NCI-H1417 treated with DMSO at 0.1 percent for 48 hours (cell line): ENCODE measurements around the gene RBL2.

ENCODE experiments used
- DNase-seq: peaks from one replicate; lab custom pipeline; 2025; lab: John Stamatoyannopoulos, UW

The RBL2 gene

DNA sequence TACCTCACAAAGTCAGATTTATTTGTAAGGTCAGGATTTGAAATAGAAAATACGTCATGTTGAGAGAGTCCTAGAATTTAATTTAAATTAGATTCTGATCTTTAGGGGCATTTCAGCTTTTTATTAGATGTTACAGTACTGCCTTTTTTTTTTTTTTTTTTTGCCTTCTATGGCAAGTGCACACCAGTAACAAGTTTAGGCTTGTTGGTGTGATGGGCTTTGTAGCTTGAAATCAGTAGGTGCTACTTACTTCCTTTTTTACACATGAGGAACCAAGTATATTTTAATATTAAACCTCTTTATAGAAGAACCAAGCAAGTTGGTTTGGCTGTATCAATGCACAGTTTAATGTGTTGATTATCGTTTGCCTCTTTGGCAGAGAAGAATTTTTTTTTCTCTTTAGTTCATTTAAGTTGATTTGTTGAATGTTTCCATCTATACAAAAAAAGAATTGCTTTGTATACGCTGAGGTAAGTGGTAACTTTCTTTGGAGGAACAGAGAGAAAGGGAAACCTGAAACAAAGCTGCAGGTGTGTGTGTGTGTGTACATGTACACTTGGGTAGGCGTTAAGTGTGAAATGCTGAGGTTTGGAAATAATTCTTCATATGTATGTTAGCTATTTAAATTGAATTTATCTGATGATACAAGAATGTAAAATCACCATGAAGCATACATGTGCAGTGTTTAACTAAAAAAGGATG lies 15.7 kb downstream of the RBL2 start:
- DNase-seq, result no peak

- DNase-seq, result no peak
Observed at GRCh38 chr16:53453928-53454327, 19.7 kb downstream of the RBL2 start.

GRCh38 chr16:53456625-53457024 lies 22.4 kb downstream of the RBL2 start:
- no peak for DNase-seq

- no peak for DNase-seq
Observed at GRCh38 chr16:53457670-53458069, 23.4 kb downstream of the RBL2 start.

GRCh38 chr16:53458635-53459034 lies 24.4 kb downstream of the RBL2 start:
- no peak for DNase-seq

- DNase-seq, result no peak
Observed at GRCh38 chr16:53465606-53466280, 31.5 kb downstream of the RBL2 start.

DNA sequence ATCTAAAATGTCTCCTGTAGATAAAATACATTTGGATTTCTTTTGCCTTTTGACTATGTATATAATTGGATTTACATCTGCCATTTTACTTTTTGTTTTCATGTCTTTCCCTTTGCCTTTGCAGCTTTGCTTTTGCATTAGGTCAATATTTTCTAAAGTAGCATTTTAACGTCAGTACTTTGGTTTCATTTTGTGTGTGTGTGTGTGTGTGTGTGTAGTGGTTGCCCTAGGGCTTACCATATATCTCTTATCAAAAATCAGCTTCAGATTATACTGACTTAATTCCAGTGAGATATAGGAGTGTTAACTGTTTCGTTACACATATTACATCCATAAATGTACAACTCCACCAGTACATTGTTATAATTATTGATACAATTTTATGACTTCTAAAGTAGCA lies 42.6 kb downstream of the RBL2 start:
- no peak for DNase-seq

DNA sequence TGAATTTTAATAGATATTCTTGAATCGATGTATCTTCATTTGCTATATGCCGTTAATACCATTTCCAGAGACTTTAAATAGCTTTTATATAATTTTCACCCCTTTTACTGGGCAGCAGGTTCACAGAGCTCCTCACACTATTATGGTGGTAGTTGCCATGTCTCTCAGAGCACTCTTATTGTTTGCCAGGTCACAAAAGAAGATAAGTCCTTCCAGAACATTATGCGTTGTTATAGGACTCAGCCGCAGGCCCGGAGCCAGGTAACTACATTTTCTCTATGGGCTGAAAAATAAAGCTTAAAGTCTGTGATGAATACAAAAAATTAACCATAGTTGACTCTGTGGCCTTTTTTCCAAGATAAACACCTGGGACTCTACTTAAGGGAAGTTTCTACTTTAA lies 44.7 kb downstream of the RBL2 start:
- no peak for DNase-seq

- no peak for DNase-seq
Observed at GRCh38 chr16:53480394-53480793, 46.1 kb downstream of the RBL2 start.

GRCh38 chr16:53482123-53482522 lies 47.9 kb downstream of the RBL2 start:
- no peak for DNase-seq

DNA sequence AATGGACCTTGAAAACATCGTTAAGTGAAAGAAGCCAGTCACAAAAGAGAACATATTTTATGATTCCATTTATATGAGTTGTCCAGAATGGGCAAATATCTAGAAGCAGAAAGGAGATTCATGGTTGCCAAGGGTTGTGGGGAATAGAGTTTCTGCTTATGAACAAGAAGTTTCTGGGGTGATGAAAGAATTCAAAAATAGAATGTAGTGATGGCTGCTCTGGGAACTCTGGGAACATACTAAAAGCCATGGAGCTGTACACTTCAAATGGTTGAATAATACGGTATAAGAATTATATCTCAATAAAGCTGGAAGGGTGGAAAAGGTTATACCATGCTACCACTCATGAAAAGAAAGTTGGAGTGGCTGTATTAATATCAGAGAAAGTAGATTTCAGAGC lies 50.3 kb downstream of the RBL2 start:
- DNase-seq, result no peak

DNA sequence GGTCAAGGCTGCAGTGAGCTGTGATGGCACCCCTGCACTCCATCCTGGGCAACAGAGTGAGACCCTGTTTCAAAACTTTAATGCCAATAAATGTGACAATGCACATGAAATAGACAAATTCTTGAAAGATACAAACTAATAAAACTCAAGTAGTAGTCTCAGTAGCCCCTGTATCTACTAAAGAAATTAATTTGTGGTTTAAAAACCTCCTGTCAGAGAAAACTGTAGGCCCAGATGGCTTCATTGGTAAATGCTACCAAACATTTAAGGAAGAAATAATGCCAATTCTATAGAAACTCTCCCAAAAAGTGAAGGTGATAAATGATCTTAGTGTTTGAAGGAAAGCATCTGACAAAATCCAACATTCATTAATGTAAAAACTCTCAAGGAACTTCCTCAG lies 52.0 kb downstream of the RBL2 start:
- no peak for DNase-seq

DNA sequence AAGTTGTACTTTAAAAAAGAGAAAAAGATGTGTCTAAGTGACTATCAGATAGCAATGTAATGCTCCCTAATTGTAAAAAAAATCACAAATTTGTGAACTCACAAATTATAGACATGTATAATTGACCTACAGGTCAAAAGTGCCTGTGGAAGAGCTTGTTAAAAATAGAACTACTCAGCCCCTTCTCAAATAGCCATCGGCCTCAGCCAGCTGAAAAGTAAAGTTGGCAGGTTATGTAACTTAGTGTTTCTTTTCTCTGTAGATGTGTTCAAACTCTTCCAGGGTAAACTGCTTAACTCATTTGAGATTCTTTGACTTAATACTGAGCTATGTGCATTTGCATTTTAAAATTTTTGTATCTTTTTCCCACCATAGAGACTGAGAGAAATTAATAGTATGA lies 55.5 kb downstream of the RBL2 start:
- DNase-seq, result no peak

DNA sequence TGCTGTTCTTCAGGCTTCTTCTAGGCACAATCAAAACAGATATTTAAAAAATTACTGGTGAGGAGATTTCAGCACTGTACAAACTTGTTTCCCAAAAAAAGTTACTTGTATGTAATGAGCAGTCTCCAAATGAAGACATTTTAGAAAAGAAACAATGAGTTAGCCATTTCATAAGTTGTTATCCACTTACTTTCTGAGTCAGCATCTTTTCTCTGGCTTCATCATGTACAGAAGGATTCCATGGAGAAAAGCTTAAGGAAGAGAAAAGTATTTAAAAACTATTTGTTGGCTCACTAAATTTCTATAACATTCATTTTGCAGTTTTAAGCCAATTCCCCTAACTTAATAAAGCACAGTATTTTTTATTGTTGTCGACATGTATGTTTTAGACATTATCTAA lies 58.2 kb downstream of the RBL2 start:
- no peak for DNase-seq

GRCh38 chr16:53494636-53495035 lies 60.4 kb downstream of the RBL2 start:
- DNase-seq, result no peak

DNA sequence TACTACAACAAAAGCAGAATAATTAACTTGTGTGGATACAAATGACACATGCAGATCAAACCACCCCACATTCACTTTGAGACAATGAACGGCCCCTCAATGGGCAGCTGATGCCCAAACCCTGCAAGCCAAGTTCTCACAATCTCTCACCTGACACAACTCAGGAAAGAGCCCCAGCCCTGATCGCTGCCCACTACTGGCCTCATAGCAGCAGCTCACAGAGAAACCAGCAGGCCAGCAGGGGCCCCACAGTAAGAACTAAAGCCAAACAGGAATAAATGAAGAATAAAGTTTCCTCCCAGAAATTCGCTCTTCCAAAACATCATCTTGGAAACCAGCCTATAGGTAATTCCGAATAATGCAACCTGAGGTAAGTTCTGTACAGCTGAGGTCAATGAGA lies 61.1 kb downstream of the RBL2 start:
- no peak for DNase-seq

- DNase-seq, result no peak
Observed at GRCh38 chr16:53498984-53499383, 64.7 kb downstream of the RBL2 start.

DNA sequence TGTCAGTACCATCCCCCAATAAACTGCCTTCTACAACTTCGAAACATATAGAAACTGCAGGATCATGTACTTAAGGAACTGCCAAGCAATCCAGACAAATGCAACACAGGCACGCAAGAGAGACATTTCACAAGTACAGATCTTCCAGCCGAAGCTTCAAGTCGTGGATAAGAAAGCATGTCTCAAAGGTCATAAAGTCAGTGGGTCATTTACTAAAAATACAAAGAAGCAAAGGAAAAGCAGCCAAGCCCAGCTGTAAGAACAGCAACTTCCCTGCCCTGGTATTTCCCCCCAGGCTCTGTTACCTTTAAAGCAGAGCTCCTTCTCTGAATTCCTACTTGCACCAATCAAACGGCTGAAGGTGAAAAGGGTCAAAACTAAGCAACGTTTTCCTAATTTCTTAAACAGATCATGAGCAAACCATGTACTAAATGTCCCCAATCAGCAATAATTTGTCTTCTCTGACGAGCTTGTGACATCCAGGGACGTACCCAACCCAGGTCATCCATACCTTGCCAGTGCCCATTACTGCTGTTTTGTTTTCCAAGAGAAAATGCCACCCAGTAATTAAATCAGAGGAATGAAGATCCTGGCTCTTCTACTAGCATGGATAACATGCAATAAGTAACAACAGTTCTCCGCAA lies 67.1 kb downstream of the RBL2 start:
- no peak for DNase-seq

- no peak for DNase-seq
Observed at GRCh38 chr16:53502331-53503269, 68.3 kb downstream of the RBL2 start, which contains the start of gene AKTIP. AKTIP (minus strand) TSS chr16:53503209; CDS start chr16:53500259, 2,950 bp downstream.

DNA sequence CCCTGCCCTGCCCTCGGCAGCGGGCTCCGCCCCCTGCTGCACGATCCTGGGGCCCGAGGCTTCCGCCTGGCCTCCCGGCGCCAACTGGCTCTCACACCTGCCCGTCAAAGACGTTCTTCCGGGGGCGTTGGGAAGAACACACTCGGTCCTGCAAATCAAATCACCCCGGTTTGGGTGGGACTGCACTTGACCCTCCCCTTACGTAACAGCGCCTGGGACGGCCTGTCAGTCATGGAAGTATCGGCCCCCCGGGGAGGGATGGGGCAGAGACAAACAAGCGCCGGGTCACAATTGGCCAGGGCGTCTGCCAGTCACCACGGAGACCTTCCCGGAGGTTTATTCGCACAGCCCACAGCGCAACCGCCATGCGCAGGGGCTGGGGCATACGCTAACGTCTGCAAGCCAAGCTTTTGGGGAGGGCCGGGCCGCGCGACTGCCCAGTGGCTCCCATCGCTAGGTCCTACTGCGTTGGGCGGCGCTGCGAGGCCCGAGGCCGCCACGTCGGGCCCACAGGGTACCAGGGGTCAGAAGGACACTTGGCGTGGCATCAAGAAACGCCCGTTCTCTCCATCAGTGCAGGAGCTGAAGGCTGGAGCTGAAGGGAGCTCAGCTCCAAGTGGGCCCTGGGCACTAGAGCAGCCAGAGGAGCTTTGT lies 69.1 kb downstream of the RBL2 start:
- peak; percentile 98 for DNase-seq

- no peak for DNase-seq
Observed at GRCh38 chr16:53503991-53504663, 69.9 kb downstream of the RBL2 start.
